Upper lobe of left lung (tissue), 4 donors: ENCODE results near the gene FAM13B.

Source experiments
- POLR2A ChIP-seq, 4 donors: fragments of 450-650 bp; IDR thresholded peaks; one replicate each; pipeline ENCODE4 v1.5.1; 2016 to 2017; ENCODE audit warnings: antibody characterized with exemption in 4 of 4, mild to moderate bottlenecking in 2 of 4
- TF ChIP-seq, protein P1 (sequence below), 6 experiments: fragments of 450-650 bp in 4 of 6; fragments of 200-600 bp in 2 of 6; sonication (generic) in 2 of 6; IDR thresholded peaks; one replicate each; pipeline ENCODE4 v1.5.1; 2016 to 2019; ENCODE audit warnings: antibody characterized with exemption in 6 of 6

- TF ChIP-seq, protein P1, sequence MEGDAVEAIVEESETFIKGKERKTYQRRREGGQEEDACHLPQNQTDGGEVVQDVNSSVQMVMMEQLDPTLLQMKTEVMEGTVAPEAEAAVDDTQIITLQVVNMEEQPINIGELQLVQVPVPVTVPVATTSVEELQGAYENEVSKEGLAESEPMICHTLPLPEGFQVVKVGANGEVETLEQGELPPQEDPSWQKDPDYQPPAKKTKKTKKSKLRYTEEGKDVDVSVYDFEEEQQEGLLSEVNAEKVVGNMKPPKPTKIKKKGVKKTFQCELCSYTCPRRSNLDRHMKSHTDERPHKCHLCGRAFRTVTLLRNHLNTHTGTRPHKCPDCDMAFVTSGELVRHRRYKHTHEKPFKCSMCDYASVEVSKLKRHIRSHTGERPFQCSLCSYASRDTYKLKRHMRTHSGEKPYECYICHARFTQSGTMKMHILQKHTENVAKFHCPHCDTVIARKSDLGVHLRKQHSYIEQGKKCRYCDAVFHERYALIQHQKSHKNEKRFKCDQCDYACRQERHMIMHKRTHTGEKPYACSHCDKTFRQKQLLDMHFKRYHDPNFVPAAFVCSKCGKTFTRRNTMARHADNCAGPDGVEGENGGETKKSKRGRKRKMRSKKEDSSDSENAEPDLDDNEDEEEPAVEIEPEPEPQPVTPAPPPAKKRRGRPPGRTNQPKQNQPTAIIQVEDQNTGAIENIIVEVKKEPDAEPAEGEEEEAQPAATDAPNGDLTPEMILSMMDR (IDR thresholded peaks at IDR 0.05) = no peak
- no peak for TF ChIP-seq POLR2A (IDR thresholded peaks at IDR 0.05)
Measured at GRCh38 chr5:137916923-137917322, 116.0 kb downstream of the FAM13B start.
